ENCODE data around the gene MGME1. TPM values are rescaled to one million over a fixed set of nuclear protein-coding genes. Genes with fewer than 3 reads are reported as not detected.

Gene MGME1
- total and polyA plus RNA-seq, 2 of the 13 experiments (the other 11 are each of a cell fraction or from before 2014, with no cell fraction given): 36.7 to 66.6 TPM

DNA sequence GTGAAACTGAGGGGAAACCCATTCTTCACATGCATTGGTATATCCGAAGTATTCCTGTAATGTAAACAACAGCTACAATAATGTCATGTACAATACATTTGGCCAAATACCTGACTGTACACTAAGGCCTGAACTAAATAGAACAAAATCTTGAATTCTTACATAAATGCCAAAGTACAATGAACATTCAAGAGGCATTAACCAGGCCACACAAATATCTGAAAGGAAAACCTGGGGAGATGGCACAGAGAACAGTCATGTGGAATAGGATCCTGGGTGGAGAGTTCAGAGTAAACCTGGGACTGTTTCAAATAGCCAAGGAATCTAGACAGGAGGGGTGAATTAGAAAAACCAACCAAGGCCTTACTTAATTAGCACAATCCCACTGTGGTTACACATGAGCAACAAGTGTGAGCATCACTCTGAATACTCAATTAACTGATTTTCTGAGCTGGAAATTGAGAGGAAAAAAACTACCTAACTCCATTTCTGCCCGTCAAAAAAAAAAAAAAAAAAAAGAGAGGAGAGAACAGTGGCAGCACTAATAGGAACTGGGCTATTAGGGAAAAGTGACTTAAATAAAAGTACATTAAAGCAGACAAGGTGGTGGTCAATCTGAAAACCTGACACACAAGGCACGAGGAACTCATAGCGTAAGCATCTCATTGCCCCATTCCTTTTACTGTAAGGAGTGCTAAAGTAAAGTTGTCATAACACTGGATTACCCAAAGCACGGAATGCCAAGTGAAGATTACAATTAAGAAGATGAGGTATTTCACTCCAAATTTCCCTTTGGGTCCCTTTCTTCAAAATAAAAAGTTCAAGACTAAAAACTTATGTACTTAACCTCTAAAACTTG lies 11.1 kb upstream of the MGME1 start (continued):
- TF ChIP-seq ZNF121 (CRISPR knock-in tag; IDR thresholded peaks at IDR 0.05) (0 out of 2 replicates have a peak, but pooled peaks have one; percentile 23), ZSCAN12 (CRISPR knock-in tag; IDR thresholded peaks at IDR 0.05) (no peak), ZNF292 (CRISPR knock-in tag; IDR thresholded peaks at IDR 0.05; ENCODE audit: borderline replicate concordance, low read depth) (no peak), ZNF20 (CRISPR knock-in tag; IDR thresholded peaks at IDR 0.05) (no peak), ZBTB7B (CRISPR knock-in tag; IDR thresholded peaks at IDR 0.05) (0 out of 2 replicates have a peak, but pooled peaks have one; percentile 38), ZNF746 (CRISPR knock-in tag; IDR thresholded peaks at IDR 0.05) (no peak), SP140L (CRISPR knock-in tag; IDR thresholded peaks at IDR 0.05; ENCODE audit: borderline replicate concordance) (no peak), TBP (CRISPR knock-in tag; IDR thresholded peaks at IDR 0.05) (no peak), NCOA1 (CRISPR knock-in tag; IDR thresholded peaks at IDR 0.05) (no peak), CHD2 (IDR thresholded peaks at IDR 0.05; ENCODE audit: low read depth, low read length) (no peak), AGO2 (optimal IDR thresholded peaks at IDR 0.05; ENCODE audit: low read depth, low read length) (peak; percentile 42), RFX1 (IDR thresholded peaks at IDR 0.05) (no peak), MAFF (IDR thresholded peaks at IDR 0.05; ENCODE audit: low read depth, low read length) (no peak), WIZ (CRISPR knock-in tag; IDR thresholded peaks at IDR 0.05) (no peak), ZNF431 (CRISPR knock-in tag; IDR thresholded peaks at IDR 0.05; ENCODE audit: borderline replicate concordance, low read depth) (no peak), FOXA1 (IDR thresholded peaks at IDR 0.05) (no peak), FOXA1 (CRISPR knock-in tag; IDR thresholded peaks at IDR 0.05) (peak; percentile 80), SP5 (CRISPR knock-in tag; IDR thresholded peaks at IDR 0.05; ENCODE audit: borderline replicate concordance, low read depth) (no peak), ZNF430 (CRISPR knock-in tag; IDR thresholded peaks at IDR 0.05) (no peak), AKAP8 (CRISPR knock-in tag; IDR thresholded peaks at IDR 0.05) (0 out of 2 replicates have a peak, but pooled peaks have one; percentile 22), SMAD3 (CRISPR knock-in tag; IDR thresholded peaks at IDR 0.05) (no peak), MYC (CRISPR knock-in tag; IDR thresholded peaks at IDR 0.05; ENCODE audit: borderline replicate concordance) (no peak), BRCA1 (CRISPR knock-in tag; IDR thresholded peaks at IDR 0.05) (no peak)
- TF ChIP-seq, protein P1, sequence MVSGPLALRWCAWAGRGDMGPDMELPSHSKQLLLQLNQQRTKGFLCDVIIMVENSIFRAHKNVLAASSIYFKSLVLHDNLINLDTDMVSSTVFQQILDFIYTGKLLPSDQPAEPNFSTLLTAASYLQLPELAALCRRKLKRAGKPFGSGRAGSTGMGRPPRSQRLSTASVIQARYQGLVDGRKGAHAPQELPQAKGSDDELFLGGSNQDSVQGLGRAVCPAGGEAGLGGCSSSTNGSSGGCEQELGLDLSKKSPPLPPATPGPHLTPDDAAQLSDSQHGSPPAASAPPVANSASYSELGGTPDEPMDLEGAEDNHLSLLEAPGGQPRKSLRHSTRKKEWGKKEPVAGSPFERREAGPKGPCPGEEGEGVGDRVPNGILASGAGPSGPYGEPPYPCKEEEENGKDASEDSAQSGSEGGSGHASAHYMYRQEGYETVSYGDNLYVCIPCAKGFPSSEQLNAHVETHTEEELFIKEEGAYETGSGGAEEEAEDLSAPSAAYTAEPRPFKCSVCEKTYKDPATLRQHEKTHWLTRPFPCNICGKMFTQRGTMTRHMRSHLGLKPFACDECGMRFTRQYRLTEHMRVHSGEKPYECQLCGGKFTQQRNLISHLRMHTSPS (CRISPR knock-in tag; IDR thresholded peaks at IDR 0.05; ENCODE audit: low read depth): no peak
- TF ChIP-seq, protein P2, sequence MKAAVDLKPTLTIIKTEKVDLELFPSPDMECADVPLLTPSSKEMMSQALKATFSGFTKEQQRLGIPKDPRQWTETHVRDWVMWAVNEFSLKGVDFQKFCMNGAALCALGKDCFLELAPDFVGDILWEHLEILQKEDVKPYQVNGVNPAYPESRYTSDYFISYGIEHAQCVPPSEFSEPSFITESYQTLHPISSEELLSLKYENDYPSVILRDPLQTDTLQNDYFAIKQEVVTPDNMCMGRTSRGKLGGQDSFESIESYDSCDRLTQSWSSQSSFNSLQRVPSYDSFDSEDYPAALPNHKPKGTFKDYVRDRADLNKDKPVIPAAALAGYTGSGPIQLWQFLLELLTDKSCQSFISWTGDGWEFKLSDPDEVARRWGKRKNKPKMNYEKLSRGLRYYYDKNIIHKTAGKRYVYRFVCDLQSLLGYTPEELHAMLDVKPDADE (CRISPR knock-in tag; IDR thresholded peaks at IDR 0.05): no peak
- TF ChIP-seq, protein P3, sequence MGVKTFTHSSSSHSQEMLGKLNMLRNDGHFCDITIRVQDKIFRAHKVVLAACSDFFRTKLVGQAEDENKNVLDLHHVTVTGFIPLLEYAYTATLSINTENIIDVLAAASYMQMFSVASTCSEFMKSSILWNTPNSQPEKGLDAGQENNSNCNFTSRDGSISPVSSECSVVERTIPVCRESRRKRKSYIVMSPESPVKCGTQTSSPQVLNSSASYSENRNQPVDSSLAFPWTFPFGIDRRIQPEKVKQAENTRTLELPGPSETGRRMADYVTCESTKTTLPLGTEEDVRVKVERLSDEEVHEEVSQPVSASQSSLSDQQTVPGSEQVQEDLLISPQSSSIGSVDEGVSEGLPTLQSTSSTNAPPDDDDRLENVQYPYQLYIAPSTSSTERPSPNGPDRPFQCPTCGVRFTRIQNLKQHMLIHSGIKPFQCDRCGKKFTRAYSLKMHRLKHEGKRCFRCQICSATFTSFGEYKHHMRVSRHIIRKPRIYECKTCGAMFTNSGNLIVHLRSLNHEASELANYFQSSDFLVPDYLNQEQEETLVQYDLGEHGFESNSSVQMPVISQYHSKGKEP (CRISPR knock-in tag; IDR thresholded peaks at IDR 0.05): no peak
- TF ChIP-seq, protein P4, sequence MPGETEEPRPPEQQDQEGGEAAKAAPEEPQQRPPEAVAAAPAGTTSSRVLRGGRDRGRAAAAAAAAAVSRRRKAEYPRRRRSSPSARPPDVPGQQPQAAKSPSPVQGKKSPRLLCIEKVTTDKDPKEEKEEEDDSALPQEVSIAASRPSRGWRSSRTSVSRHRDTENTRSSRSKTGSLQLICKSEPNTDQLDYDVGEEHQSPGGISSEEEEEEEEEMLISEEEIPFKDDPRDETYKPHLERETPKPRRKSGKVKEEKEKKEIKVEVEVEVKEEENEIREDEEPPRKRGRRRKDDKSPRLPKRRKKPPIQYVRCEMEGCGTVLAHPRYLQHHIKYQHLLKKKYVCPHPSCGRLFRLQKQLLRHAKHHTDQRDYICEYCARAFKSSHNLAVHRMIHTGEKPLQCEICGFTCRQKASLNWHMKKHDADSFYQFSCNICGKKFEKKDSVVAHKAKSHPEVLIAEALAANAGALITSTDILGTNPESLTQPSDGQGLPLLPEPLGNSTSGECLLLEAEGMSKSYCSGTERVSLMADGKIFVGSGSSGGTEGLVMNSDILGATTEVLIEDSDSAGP (CRISPR knock-in tag; IDR thresholded peaks at IDR 0.05; ENCODE audit: borderline replicate concordance): no peak

Data from HepG2 (cell line).